Right lobe of liver (tissue), 4 donors: Measurements from ENCODE around the gene ATP10A.

Experiments used
- CTCF ChIP-seq, 4 donors: fragments of 200-600 bp in 3 of 4; fragments of 450-650 bp in 1 of 4; IDR thresholded peaks; one replicate each; pipeline versions ENCODE4 v1.5.1 to v1.8.0; 2016 to 2022; ENCODE audit warnings: antibody characterized with exemption in 4 of 4, mild to moderate bottlenecking in 2 of 4
- POLR2A ChIP-seq: fragments of 450-650 bp; IDR thresholded peaks from one replicate; pipeline ENCODE4 v1.6.1; 2017; ENCODE audit warnings: antibody characterized with exemption, mild to moderate bottlenecking
- donor health status: DM: no; HTN: no; CAD: no.
- donor health status: DM: no; HTN: no; CAD: no.
- donor health status: DM: no; HTN: yes; CAD: no.

- no peak for TF ChIP-seq POLR2A
- no peak for TF ChIP-seq CTCF (IDR thresholded peaks at IDR 0.05)
Measured at GRCh38 chr15:25879438-25879837, 16.3 kb upstream of the ATP10A start.
